Spleen (tissue), 11 donors: ENCODE measurements around the gene SLC7A6. TPM values are rescaled to one million over a fixed set of nuclear protein-coding genes. Genes with fewer than 3 reads are reported as not detected.

Experiments
- DNase-seq: peaks from one replicate; pipeline ENCODE4 v3.0.0-alpha.2; 2020
- H3K27ac ChIP-seq, 8 donors: fragments of 200-600 bp; sonication (generic) in 7 of 8; 1 replicate in 4 of 8; 2 replicates in 4 of 8; pipeline versions ENCODE4 v1.5.0 to v1.8.0; 2016 to 2021; ENCODE audit warnings: inconsistent platforms in 4 of 8, mild to moderate bottlenecking in 4 of 8, moderate library complexity in 1 of 8
- H3K27me3 ChIP-seq, 7 donors: fragments of 200-600 bp; sonication (generic) in 6 of 7; replicated peaks in 1 of 7; 1 replicate in 4 of 7; 2 replicates in 3 of 7; pipeline versions ENCODE4 v1.5.0 to v1.8.0; 2016 to 2021; ENCODE audit warnings: inconsistent platforms in 3 of 7, mild to moderate bottlenecking in 1 of 7
- H3K36me3 ChIP-seq, 6 donors: fragments of 200-600 bp; sonication (generic) in 5 of 6; 1 replicate in 4 of 6; 2 replicates in 2 of 6; pipeline versions ENCODE4 v1.5.0 to v1.8.0; 2016 to 2021; ENCODE audit warnings: inconsistent platforms in 2 of 6
- H3K4me1 ChIP-seq, 6 donors: fragments of 200-600 bp; sonication (generic) in 5 of 6; 1 replicate in 3 of 6; 2 replicates in 3 of 6; pipeline versions ENCODE4 v1.5.0 to v1.8.0; 2016 to 2021; ENCODE audit warnings: inconsistent platforms in 3 of 6
- H3K4me3 ChIP-seq, 8 donors: fragments of 200-600 bp; sonication (generic) in 7 of 8; 1 replicate in 4 of 8; 2 replicates in 4 of 8; pipeline versions ENCODE4 v1.5.0 to v1.8.0; 2016 to 2021; ENCODE audit warnings: inconsistent platforms in 4 of 8, mild to moderate bottlenecking in 4 of 8, moderate library complexity in 2 of 8
- H3K9me3 ChIP-seq, 8 donors: fragments of 200-600 bp; sonication (generic) in 7 of 8; 1 replicate in 4 of 8; 2 replicates in 4 of 8; pipeline versions ENCODE4 v1.5.0 to v1.8.0; 2016 to 2021; ENCODE audit warnings: inconsistent platforms in 4 of 8
- POLR2A ChIP-seq, 3 donors: fragments of 450-650 bp; IDR thresholded peaks; one replicate each; pipeline ENCODE4 v1.5.1; 2017; ENCODE audit warnings: antibody characterized with exemption in 3 of 3, mild to moderate bottlenecking in 1 of 3
- POLR2AphosphoS5 ChIP-seq, 3 donors: sonication (generic); formaldehyde crosslinking; IDR thresholded peaks; one replicate each; pipeline ENCODE4 v1.5.1; 2017; ENCODE audit warnings: antibody characterized with exemption in 3 of 3
- WGBS, 5 donors: extraction: QIAGEN DNeasy Blood & Tissue Kit in 3 of 5; methylation state at CpG; one replicate each; pipeline versions ENCODE4 v1.1.5 to v1.1.7; 2013 to 2018; 5-methylcytosine and 5-hydroxymethylcytosine counted together
- intact Hi-C: fragments of 100-400 bp; cut with DNase I; formaldehyde crosslinking; loops from one replicate; pipeline ENCODE4 v1.15.0; 2023; ENCODE audit warnings: low total_unique reads
- polyA plus RNA-seq, 3 donors: library from polyadenylated mRNA; stranded (reverse); fragments of 200-250 nt; gene quantifications; one replicate each; pipeline ENCODE4 v1.2.1, GENCODE V29; 2013
- total RNA-seq, 7 donors: library from RNA; depleted of rRNA in 3 of 7; stranded (reverse); fragments of >200 nt in 3 of 7; fragmentation: NEBNext Ultra II Directional in 4 of 7; extraction: Animal tissue kit (Norgen Biotek cat#: 25700) in 4 of 7; gene quantifications; one replicate each; pipeline versions ENCODE4 v1.1.0 to v1.2.1, GENCODE V29; 2016 to 2021
- TF ChIP-seq, protein P1 (sequence below), 11 experiments: fragments of 200-600 bp in 7 of 11; fragments of 450-650 bp in 4 of 11; sonication (generic) in 4 of 11; IDR thresholded peaks in 8 of 11; conservative IDR thresholded peaks in 3 of 11; 1 replicate in 7 of 11; 2 replicates in 4 of 11; pipeline versions ENCODE4 v1.4.0 to v1.8.0; 2016 to 2021; ENCODE audit warnings: antibody characterized with exemption in 11 of 11, inconsistent platforms in 4 of 11, mild to moderate bottlenecking in 1 of 11
- donor health status: healthy with polysubstance abuse.
- donor health status: DM: no; HTN: no; CAD: no; lungs with moderate emphysema.
- donor health status: DM: no; HTN: no; CAD: no.
- donor health status: Bipolar disorder and iron deficiency.
- donor health status: healthy.
- donor health status: DM: no; HTN: no; CAD: no.
- donor health status: DM: yes; HTN: yes; CAD: no.

Gene SLC7A6
- total and polyA plus RNA-seq, 10 donors: 9.8 to 62.8 (median 46.1) TPM

- Histone ChIP-seq H3K36me3 (peaks cover 0 to 100% (median 86%) of the 10 kb centered on the region in 6 donors), H3K27ac (no peak overlapping the region), H3K9me3 (no peaks in the 10 kb centered on the region), H3K4me3 (no peak overlapping the region), H3K4me1 (no peaks in the 10 kb centered on the region), H3K27me3 (no peaks in the 10 kb centered on the region)
- no peak for DNase-seq
- TF ChIP-seq POLR2AphosphoS5 (IDR thresholded peaks at IDR 0.05): no peak
- TF ChIP-seq, protein P1, sequence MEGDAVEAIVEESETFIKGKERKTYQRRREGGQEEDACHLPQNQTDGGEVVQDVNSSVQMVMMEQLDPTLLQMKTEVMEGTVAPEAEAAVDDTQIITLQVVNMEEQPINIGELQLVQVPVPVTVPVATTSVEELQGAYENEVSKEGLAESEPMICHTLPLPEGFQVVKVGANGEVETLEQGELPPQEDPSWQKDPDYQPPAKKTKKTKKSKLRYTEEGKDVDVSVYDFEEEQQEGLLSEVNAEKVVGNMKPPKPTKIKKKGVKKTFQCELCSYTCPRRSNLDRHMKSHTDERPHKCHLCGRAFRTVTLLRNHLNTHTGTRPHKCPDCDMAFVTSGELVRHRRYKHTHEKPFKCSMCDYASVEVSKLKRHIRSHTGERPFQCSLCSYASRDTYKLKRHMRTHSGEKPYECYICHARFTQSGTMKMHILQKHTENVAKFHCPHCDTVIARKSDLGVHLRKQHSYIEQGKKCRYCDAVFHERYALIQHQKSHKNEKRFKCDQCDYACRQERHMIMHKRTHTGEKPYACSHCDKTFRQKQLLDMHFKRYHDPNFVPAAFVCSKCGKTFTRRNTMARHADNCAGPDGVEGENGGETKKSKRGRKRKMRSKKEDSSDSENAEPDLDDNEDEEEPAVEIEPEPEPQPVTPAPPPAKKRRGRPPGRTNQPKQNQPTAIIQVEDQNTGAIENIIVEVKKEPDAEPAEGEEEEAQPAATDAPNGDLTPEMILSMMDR (IDR thresholded peaks at IDR 0.05 in 8 of 11, conservative IDR thresholded peaks at IDR 0.05 in 3 of 11): no peak
- no peak for TF ChIP-seq POLR2A (IDR thresholded peaks at IDR 0.05)
- 94 to 99% (median 96%) methylated on average over 16 of the region's 16 CpGs for WGBS, 5 donors
- intact Hi-C loops: no loop called here
Measured at GRCh38 chr16:68345958-68346635, 81.8 kb downstream of the SLC7A6 start.

GRCh38 chr16:68346892-68347480, 82.7 kb downstream of the SLC7A6 start:
- Histone ChIP-seq H3K27me3 (no peaks in the 10 kb centered on the region), H3K4me1 (no peaks in the 10 kb centered on the region), H3K36me3 (peaks cover 0 to 100% (median 85%) of the 10 kb centered on the region in 6 donors), H3K27ac (no peak overlapping the region), H3K9me3 (no peaks in the 10 kb centered on the region), H3K4me3 (no peak overlapping the region)
- intact Hi-C loops: no loop called here
- TF ChIP-seq POLR2AphosphoS5 (IDR thresholded peaks at IDR 0.05) (no peak), POLR2A (IDR thresholded peaks at IDR 0.05) (no peak)
- TF ChIP-seq, protein P1 (IDR thresholded peaks at IDR 0.05 in 8 of 11, conservative IDR thresholded peaks at IDR 0.05 in 3 of 11): no peak
- WGBS, 5 donors: 67 to 83% (median 80%) methylated on average over 10 to 12 of the region's 12 CpGs
- no peak for DNase-seq

- Histone ChIP-seq H3K4me1 (no peaks in the 10 kb centered on the region), H3K27me3 (no peaks in the 10 kb centered on the region), H3K36me3 (peaks cover 0 to 100% (median 86%) of the 10 kb centered on the region in 6 donors), H3K9me3 (no peaks in the 10 kb centered on the region), H3K27ac (no peak overlapping the region), H3K4me3 (no peak overlapping the region)
- intact Hi-C loops: no loop called here
- DNase-seq: no peak
- 72 to 90% (median 84%) methylated on average over 4 of the region's 4 CpGs for WGBS, 5 donors
- no peak for TF ChIP-seq POLR2A (IDR thresholded peaks at IDR 0.05)
- TF ChIP-seq, protein P1 (IDR thresholded peaks at IDR 0.05 in 8 of 11, conservative IDR thresholded peaks at IDR 0.05 in 3 of 11): no peak
- no peak for TF ChIP-seq POLR2AphosphoS5 (IDR thresholded peaks at IDR 0.05)
Measured at GRCh38 chr16:68347605-68348004, 83.3 kb downstream of the SLC7A6 start.

DNA sequence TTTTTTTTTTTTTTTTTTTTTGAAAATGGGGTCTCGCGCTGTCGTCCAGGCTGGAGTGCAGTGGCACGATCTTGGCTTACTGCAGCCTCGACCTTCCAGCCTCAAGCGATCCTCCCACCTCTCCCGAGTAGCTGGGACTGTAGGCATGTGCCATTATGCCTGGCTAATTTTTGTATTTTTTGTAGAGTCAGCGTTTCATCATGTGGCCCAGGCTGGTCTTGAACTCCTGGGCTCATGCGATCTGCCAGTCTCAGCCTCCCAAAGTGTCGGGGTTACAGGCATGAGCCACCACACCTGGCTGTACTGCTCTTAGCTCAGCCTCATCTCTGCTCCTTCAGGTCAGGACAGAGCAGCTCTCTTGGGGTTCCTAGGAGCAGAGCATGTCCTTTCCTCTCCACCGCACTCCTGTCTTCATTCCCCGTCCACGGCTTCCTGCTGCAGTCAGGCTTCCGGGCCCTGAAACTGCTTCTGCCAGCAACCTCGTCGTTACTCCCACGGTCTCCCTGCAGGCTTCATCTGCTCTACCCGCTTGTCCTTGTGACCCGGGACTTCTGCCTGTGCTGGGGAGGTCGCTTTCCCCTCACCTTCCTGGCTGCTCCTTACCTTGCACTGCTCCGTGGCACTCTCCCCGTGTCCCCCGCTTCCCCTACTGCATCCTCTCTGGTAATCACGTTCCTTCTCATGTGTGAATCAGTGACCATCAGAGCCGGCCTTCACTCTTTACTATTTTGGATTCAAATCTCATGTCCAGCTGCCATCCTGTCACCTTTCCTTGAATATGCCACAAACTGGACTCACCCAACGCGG, 84.5 kb downstream of the SLC7A6 start:
- no peak overlapping the region for H3K27ac ChIP-seq
- no peak for DNase-seq
- TF ChIP-seq, protein P1 (IDR thresholded peaks at IDR 0.05 in 8 of 11, conservative IDR thresholded peaks at IDR 0.05 in 3 of 11): no peak
- TF ChIP-seq POLR2AphosphoS5 (IDR thresholded peaks at IDR 0.05): no peak
- no peak for TF ChIP-seq POLR2A (IDR thresholded peaks at IDR 0.05)
- WGBS, 5 donors: 91 to 95% (median 92%) methylated on average over 25 to 27 of the region's 27 CpGs
- no peaks in the 10 kb centered on the region for H3K4me1 ChIP-seq
- H3K4me3 ChIP-seq: no peak overlapping the region
- H3K27me3 ChIP-seq: no peaks in the 10 kb centered on the region
- H3K36me3 ChIP-seq: peaks cover 0 to 100% (median 88%) of the 10 kb centered on the region in 6 donors
- intact Hi-C loops: no loop called here
- no peaks in the 10 kb centered on the region for H3K9me3 ChIP-seq
